Stimulated activated CD4-positive, alpha-beta T cell treated with anti-CD3 and anti-CD28 coated beads, Interleukin-1b, Interleukin-23, amount 100 ng/mL, for 4 hours (primary cell): ENCODE measurements around the gene BTF3L4.

Experiments used
- DNase-seq, 2 donors: peaks; one replicate each; pipeline ENCODE4 v3.0.0-alpha.2; 2020; ENCODE audit warnings: low read depth in 2 of 2

BTF3L4 gene

DNA sequence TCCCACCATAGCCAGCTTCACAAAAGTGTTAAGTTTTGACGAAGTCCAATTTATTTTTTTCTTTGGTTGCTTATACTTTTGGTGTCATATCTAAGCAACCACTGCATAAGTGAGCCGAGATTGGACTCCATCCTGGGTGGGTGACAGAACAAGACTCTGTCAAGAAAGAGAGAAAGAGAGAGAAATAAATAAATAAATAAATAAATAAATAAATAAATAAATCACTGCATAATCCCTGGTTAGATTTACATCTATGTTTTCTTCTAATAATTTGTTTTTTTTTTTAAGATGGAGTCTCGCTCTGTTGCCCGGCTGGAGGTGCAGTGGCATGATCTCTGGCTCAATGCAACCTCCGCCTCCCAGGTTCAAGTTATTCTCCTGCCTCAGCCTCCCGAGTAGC, 67.5 kb downstream of the BTF3L4 start:
- DNase-seq = no peak

DNA sequence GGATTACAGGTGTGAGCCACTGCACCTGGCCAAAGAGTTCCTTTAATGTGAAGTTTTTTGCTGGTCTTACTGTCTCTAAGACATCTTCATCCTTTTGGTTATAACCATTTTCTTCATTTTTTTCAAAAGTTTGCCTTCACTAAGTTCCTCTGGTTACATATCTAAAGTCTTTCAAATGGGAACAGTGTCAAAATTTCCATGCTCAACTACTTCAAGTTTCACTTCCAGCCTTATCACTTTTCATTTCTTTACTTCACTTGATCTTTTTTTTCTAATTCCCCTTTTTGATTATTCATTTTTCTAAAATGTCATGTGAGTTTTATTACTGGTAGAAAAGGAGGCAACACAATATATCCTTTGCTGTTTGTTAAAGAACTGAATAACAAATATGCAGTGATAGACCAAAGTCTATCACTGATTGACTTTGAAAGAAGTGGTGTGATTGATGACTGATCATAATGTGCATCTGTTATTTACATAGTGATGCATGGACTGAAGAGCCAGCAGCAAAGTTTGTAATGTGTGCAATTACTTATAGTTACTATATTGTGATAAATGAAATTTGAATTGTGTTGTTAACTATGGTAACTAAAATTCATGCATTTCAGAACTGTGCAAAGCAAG, 69.8 kb downstream of the BTF3L4 start:
- DNase-seq = no peak

GRCh38 chr1:52127181-52128180, 71.4 kb downstream of the BTF3L4 start:
- DNase-seq = peak in 1 of 2 donors; percentile 25

DNA sequence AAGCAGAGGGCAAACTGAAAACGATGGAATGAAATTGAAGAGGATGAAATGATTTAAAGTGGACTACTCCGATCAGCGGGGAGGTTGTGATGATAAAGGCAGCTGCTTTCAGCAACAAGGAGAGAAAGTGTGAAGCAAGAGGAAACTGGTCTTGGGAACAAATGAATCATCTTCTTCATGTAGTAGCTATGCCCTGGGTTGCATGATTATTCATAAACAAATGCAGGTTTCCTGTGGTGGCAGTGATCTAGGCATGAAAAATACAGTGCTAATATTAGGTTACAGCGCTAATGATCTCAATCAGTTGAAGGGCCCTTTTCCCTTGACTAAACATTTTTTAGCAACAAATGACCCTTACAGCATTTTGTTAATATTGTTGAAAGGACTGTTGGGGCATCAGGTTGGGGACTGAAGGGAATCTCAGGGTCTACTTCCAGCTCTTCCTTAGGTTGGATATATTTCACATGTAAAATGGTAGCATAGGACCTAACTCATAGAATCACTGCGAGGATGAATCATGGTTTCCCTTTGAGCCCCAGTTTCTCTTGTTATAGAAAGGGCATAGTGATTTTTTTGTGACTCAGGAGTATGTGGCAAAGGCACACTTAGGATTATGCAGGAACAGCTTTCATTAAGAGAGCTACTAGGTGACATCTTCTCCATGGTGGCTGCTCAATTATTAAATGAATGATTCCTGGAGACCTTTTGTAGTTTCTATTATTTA, 83.9 kb downstream of the BTF3L4 start:
- DNase-seq = peak in 1 of 2 donors; percentile 27
